PFSK-1 (cell line): Measurements from ENCODE around the gene DPF3.

ENCODE experiments used
- POLR2AphosphoS5 ChIP-seq: IDR thresholded peaks from 2 replicates; pipeline ENCODE4 v1.6.1; 2012; ENCODE audit warnings: low read depth, mild to moderate bottlenecking, control low read depth, low read length, moderate library complexity
- TAF1 ChIP-seq: IDR thresholded peaks from 2 replicates; pipeline ENCODE4 v1.6.1; 2012; ENCODE audit warnings: low read length, control low read depth, borderline replicate concordance; ENCODE audit not compliant: insufficient read depth
- TF ChIP-seq, protein P1 (sequence below), 2 experiments: IDR thresholded peaks; 2 replicates each; pipeline versions ENCODE4 v1.6.1 to v1.8.0; 2011 to 2012; ENCODE audit warnings: low read depth in 2 of 2, low read length in 2 of 2, control low read depth in 1 of 2, inconsistent platforms in 1 of 2, mild to moderate bottlenecking in 1 of 2, moderate library complexity in 1 of 2; ENCODE audit not compliant: insufficient read depth in 1 of 2

GRCh38 chr14:72644758-72645489 is 249.0 kb downstream of the DPF3 start:
- TF ChIP-seq, protein P1, sequence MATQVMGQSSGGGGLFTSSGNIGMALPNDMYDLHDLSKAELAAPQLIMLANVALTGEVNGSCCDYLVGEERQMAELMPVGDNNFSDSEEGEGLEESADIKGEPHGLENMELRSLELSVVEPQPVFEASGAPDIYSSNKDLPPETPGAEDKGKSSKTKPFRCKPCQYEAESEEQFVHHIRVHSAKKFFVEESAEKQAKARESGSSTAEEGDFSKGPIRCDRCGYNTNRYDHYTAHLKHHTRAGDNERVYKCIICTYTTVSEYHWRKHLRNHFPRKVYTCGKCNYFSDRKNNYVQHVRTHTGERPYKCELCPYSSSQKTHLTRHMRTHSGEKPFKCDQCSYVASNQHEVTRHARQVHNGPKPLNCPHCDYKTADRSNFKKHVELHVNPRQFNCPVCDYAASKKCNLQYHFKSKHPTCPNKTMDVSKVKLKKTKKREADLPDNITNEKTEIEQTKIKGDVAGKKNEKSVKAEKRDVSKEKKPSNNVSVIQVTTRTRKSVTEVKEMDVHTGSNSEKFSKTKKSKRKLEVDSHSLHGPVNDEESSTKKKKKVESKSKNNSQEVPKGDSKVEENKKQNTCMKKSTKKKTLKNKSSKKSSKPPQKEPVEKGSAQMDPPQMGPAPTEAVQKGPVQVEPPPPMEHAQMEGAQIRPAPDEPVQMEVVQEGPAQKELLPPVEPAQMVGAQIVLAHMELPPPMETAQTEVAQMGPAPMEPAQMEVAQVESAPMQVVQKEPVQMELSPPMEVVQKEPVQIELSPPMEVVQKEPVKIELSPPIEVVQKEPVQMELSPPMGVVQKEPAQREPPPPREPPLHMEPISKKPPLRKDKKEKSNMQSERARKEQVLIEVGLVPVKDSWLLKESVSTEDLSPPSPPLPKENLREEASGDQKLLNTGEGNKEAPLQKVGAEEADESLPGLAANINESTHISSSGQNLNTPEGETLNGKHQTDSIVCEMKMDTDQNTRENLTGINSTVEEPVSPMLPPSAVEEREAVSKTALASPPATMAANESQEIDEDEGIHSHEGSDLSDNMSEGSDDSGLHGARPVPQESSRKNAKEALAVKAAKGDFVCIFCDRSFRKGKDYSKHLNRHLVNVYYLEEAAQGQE (IDR thresholded peaks at IDR 0.05; ENCODE audit: insufficient read depth in 1 of 2, low read depth in 2 of 2, low read length in 2 of 2): no peak
- TF ChIP-seq POLR2AphosphoS5 (no peak), TAF1 (no peak)
